Measurements from ENCODE around the gene SMYD3.

Gene SMYD3

GRCh38 chr1:246506674-246507481 is at the start of gene SMYD3:
Gene SMYD3, minus strand, starts transcription at chr1:246507279.
- DNase-seq, result peak; percentile 91

- no peak for DNase-seq
Observed at GRCh38 chr1:246554201-246554600, 47.1 kb upstream of the SMYD3 start.

- DNase-seq, result no peak
Observed at GRCh38 chr1:246552110-246552509, 45.0 kb upstream of the SMYD3 start.

DNA sequence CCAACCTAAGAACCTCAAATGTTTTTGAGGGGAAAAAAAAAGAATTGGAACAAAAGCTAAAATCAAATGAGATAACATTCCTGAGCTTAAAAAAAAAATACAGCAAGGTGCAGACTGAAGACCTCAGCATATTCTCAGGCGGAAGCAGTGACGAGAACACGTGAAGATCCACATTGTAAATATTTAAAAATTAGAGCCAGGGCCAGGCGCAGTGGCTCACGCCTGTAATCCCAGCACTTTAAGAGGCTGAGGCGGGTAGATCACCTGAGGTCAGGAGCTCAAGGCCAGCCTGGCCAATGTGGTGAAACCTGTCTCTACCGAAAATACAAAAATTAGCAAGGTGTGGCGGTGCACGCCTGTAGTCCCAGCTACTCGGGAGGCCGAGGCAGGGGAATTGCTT is 43.3 kb upstream of the SMYD3 start:
- DNase-seq, result no peak

GRCh38 chr1:246549665-246550064 is 42.6 kb upstream of the SMYD3 start:
- no peak for DNase-seq

DNA sequence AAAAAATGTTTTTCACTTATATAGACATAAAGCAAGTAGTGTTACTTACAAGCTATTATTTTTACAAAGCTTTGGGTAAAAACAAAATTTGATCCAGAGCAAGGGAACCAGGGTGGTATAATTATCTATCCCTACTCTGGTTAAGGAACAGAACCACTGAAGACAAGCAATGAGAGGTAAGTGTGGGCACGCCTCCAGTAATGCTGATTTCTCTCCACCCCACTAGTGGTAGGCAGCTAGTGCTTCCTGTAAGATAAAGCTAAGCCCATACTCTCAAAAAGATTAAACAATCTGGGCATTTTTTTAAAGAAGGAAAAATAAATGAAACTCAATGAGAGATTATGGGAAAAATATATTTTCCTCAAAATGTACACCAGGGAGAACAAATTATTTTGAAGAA is 36.9 kb upstream of the SMYD3 start:
- no peak for DNase-seq

DNA sequence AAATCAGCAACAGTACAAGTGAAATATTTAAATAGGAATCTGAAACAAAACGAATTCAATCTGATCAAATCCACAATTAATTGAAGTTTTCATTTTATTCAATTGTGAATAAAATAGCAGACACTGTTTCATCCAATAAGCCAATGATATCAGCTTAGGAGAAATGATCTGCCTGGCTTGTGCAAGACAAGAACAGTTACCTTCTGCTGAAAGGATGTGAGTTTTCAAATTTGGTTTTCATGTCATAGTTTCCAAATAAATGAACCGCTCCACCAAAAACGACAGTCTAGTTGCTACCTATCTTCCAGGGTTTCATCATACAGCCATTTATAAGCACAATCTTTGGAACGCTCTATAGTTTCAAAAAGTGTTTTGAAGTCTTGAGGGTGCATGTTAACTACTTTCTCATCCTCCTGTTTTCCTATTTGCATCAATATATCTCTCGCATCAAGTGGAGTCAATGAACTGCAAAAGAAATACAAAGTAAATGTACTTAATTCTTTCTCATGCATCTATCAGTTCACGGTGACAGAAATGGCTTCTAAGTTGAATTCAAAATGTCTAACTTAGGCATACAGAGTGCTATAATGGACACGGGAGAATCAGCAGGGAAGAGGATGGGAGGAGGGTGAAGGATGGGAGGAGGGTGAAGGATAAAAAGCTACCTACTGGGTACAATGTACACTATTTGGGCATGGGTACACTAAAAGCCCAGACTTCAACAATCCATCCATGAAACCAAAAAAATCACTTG is 33.8 kb upstream of the SMYD3 start:
- DNase-seq, result no peak

DNA sequence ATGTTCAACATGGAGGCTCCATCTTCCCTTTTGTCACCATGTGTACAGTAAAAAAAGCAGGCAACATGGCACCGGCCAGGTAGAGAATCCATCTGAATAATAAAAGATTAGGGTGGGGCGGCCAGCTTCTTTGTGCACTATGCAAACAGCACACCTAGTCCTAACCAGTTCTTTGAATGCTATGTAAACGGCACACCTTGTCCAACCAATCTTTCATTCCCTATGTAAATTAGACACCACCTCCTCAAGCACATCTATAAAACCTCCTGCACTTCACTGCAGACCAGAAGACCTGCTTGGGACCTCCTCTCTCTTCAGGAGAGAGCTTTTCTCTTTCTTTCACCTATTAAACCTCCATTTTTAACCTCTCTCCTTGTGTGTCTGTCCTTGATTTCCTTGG is 30.8 kb upstream of the SMYD3 start:
- no peak for DNase-seq

- DNase-seq, result no peak
Observed at GRCh38 chr1:246537441-246537840, 30.4 kb upstream of the SMYD3 start.

- DNase-seq, result no peak
Observed at GRCh38 chr1:246534114-246534513, 27.0 kb upstream of the SMYD3 start.

DNA sequence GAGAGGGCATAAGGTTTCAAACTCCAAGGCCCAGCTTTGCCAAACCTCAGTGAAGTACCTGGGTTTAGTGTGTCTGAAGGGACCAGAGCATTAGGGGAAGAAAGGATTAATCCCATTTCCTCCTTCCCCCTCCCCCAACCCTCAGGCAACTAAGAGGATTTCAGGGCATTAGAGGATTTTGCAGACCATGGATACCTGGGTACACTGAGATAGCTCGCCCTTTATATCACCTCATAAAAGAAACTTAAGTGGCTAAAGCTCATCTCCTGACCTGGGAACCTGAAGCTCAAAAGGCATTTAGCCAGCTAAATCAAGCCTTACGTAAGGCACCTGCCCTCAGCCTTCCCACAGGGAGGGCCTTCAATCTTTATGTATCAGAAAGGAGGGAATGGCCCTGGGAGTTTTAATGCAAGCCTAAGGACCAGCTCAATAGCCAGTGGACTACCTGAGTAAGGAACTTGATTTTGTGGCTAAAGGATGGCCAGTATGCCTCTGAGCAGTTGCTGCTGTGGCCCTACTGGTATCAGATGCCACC is 26.4 kb upstream of the SMYD3 start:
- DNase-seq, result no peak

- DNase-seq, result no peak
Observed at GRCh38 chr1:246532519-246532918, 25.4 kb upstream of the SMYD3 start.

DNA sequence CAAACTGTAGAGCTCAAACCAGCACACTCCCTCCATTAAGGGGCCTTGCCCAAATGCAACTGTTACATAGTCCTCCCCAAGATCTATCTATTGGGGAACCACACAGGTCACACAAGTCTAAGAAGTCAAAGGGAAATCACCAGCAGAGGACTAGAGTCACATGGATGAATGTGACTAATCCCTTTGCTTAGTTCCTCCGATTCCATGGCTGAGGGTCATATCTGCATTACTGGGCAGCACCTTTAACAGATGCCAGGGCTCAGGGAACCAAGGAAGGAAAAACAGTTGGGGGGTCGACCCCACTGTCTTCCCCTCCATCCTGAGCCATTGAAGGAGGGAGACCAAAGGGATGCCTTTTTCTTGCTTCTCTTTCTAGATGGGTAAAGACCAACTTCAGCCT is 23.4 kb upstream of the SMYD3 start:
- no peak for DNase-seq

DNA sequence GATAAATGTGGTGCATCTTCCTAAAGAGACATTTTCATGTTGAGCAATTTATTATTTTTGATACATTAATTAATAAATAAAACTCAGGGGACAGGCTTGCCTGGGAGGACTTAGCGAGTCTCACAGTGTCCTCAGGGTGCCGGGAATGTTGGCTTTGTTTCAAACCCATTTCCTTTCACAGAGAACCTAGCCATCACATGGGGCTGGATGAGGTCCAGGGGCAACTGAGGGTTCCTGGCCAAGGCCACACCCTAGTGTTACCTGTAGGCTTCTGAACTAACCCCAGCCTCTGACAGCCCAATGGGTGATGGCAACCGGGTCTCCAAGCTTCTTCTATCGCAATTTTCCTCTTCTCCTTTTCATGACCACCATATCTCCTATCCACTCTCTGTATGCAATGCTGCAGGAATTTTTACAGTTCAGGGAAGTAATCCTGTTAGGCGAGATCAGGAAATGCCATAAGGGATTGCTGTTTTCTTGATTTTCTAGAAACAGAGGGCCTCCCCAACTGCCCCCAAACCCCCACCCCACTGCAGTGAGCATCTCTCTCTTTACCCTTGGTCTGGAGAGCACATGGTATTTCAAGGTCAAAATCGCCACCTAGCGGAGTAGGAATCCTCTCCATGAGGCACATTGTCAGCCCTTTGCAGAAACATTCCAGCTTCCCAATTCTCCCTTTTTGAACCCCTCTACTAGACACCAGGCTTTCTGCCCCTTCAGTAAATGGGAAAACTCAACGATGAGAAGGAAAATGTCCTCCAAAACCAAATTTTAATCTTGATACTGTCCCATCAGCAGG is 22.1 kb upstream of the SMYD3 start:
- no peak for DNase-seq

DNA sequence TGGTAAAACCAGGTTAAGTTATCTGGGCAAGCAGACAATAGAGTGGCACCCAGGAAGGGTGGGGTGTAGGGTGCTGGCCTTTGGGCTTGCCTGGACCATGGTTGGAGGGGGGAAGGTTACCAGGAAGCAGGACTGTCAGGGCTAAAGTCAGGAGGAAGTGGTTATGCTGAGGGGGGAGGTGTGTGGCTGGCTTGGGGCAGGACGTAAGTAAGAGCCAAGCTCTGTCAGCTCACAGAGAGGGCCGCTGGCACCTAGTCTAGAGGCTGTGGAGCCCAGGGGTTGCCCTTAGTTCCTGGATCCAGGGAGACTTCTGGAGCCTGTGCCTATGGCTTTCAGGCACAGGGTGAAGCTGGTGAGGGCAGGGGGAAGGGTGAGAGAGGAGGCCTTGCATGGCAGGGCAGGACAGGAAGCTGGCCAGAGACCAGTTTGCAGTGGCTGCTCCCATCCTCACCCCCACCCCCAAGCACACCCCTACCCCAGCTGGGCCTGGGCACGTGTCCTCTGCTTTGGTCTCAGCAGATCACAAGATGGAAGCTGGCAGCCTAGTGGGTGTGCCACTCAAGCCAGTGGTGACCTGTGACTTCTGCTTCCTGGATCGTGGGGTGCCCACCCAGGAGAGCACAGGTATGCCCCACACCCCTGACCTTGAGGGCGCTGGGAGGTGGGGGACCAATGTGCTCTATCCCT is 20.5 kb upstream of the SMYD3 start:
- no peak for DNase-seq

- no peak for DNase-seq
Observed at GRCh38 chr1:246526915-246527314, 19.8 kb upstream of the SMYD3 start.

- DNase-seq, result no peak
Observed at GRCh38 chr1:246526380-246526779, 19.3 kb upstream of the SMYD3 start.

DNA sequence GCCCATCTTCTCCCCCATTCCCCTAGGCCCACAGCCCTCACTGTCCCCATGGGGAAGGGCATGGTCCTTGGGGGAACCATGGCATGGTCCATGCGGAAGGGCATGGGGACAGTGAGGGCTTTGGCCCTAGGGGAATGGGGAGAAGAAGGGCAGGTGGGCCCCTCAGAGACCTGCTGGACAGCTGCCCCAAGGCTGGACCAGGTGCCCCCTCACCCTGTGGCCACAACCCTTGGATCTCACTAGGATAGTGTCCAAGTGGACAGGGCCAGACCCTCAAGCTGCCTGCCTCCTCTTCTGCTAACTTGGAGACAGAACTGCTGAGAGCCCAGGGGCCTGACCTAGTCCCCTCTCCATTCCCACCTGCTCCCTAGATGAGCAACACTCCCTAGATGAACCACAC is 12.4 kb upstream of the SMYD3 start:
- DNase-seq, result no peak

DNA sequence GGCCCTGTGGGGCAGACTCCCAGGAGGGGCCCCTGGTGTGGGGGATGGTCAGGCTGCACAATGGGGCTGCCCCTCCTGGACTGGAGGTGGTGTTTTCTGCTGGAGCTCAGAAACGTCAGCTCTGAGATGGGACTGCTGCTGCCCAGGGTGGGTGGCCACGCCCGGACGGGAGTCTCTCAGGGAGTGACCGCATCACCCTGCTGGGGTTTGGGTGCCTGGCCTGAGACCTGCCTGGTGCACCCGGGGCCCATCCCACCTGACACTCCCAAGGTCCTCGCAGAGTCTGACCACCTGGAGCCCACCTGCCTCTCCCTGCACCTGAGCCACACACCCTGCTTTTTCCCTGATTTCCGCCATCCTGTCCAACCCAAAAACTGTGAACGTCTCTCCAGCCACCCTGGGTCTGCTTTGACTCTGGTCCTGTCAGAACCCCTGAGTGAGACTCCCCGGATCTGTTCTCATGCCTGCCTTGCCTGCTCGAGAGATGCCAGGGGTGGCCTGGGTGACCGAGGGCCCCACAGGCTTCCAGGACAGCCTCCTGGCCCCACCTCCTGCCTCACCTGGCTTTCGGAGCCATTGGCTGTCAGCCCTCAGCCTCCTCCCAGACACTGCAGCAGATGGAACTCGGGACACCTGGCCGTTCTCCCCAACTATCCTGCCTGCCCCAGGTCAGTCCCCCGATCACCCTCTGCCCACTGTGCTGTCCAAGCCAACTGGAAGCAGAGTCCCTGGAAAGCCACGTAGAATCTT is 11.6 kb upstream of the SMYD3 start:
- DNase-seq, result no peak

DNA sequence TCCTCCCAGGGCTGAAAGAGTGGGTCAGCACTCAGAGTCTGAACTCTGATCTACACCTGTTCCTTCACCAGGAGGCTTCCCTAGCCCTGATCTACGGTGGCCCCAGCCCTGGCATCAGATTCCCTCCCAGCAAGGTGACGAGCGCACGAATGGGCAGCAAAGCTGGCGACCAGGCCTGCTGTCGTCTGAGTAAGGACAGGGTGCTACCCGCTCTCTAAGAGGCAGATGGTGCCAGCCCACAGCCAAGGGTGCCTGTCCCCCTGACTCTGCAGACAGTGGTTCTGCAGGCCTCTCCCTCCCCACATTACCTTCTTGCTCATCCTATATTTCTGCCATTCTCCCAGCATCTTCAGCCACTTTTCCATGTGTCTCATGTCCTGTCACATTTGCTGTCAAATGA is 10.3 kb upstream of the SMYD3 start:
- DNase-seq, result no peak

DNA sequence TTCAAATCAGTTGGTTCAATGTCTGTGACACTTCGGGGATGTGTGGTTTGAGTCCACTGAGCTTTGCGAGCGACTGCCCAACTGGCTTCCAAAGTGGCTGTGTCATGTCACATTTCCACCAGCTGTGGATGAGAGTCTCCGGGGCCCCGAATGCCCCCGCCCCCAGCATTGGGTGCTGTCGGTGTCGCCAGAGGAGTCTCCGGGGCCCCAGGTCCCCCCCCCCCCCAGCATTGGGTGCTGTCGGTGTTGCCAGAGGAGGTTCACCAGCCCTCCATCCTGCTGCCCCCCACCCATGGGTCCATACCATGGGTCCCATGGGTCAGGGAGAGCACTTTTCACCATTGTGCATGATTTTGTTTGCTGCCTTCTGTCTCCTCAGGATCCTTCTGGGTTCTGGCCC is 9.0 kb upstream of the SMYD3 start:
- DNase-seq, result no peak

GRCh38 chr1:246515390-246516005 is 8.4 kb upstream of the SMYD3 start:
- DNase-seq, result no peak
